H1 (cell line): Measurements from ENCODE around the gene MOB3B. TPM values are rescaled to one million over a fixed set of nuclear protein-coding genes. Genes with fewer than 3 reads are reported as not detected.

Source experiments
- CHD7 ChIP-seq: fragments of 300-600 bp; sonication (generic); IDR thresholded peaks from 2 replicates; pipeline ENCODE4 v1.7.1; 2012; ENCODE audit warnings: low read length, moderate library complexity, mild to moderate bottlenecking, inconsistent platforms; ENCODE audit not compliant: insufficient replicate concordance
- polyA plus RNA-seq, 7 experiments: library from polyadenylated mRNA; depleted of rRNA in 3 of 7; stranded (reverse) in 5 of 7; unstranded in 2 of 7; fragments of >200 nt in 5 of 7; fragments of 200-250 nt in 2 of 7; gene quantifications; 1 replicate in 5 of 7; 2 replicates in 1 of 7; 4 replicates in 1 of 7; pipeline versions ENCODE4 v1.2.1 to v1.2.3, GENCODE V29; 2011 to 2013; ENCODE audit warnings: missing spikeins in 2 of 7, mixed read lengths in 2 of 7
- total RNA-seq: library from RNA; stranded (reverse); fragmentation: NEBNext Ultra II Directional; extraction: Animal tissue kit (Norgen Biotek cat#: 25700); gene quantifications from 2 replicates; pipeline ENCODE4 v1.2.1, GENCODE V29; 2021

Gene MOB3B
- total and polyA plus RNA-seq, 2 of the 8 experiments (the other 6 are each of a cell fraction or from before 2014, with no cell fraction given) = 12.7 to 16.1 TPM

- no peak for TF ChIP-seq CHD7
- TF ChIP-seq, all 59 proteins: peak for 0
These were observed 7.4 kb upstream of the MOB3B start (continued) for GRCh38 chr9:27537027-27537435.
